HepG2 (cell line): Measurements from ENCODE around the gene SLC13A3. TPM values are rescaled to one million over a fixed set of nuclear protein-coding genes. Genes with fewer than 3 reads are reported as not detected.

ENCODE experiments used
- ATAC-seq: fragments of 200-7000 bp; cut with Tn5 transposase; 3 replicates; pipeline ENCODE4 v1.9.1; 2020; ENCODE audit warnings: mild to moderate bottlenecking, moderate library complexity
- BruUV-seq: library from RNA; stranded (reverse); fragments of 400-500 nt; replicated peaks from 2 replicates; lab custom pipeline; 2021; lab: Mats Ljungman, UMichigan
- CTCF ChIA-PET: fragments of 300-600 bp; formaldehyde crosslinking; extraction: SDS; loops from one replicate; lab custom pipeline; 2021; ENCODE audit warnings: low total read pairs, inconsistent platforms, low intra/inter-chr PET ratio; lab: Yijun Ruan, JAX
- POLR2A ChIA-PET: fragments of 350-600 bp; sonication (Branson Sonifier 250); formaldehyde crosslinking; loops from one replicate; lab custom pipeline; 2020; ENCODE audit warnings: antibody characterized with exemption, inconsistent platforms; lab: Yijun Ruan, JAX
- DNase-seq: peaks from one replicate; pipeline ENCODE4 v3.0.0-alpha.2; 2015; ENCODE audit warnings: low spot score
- FAIRE-seq: peaks from 3 replicates; lab custom pipeline; 2011; peaks lifted over from hg19 to GRCh38; lab: Jason Lieb, UNC
- H2AFZ ChIP-seq: one replicate; pipeline ENCODE4 v1.6.1; 2011; ENCODE audit warnings: low read length, inconsistent platforms
- H3K27ac ChIP-seq: fragments of 300-600 bp; 3 replicates; pipeline ENCODE4 v1.8.0; 2011; ENCODE audit warnings: mixed run types, mild to moderate bottlenecking, mixed read lengths, low read length, inconsistent platforms; ENCODE audit not compliant: insufficient read depth; ENCODE audit errors: extremely low read length
- H3K27me3 ChIP-seq, 2 experiments: fragments of 200-600 bp in 1 of 2; 2 replicates in 1 of 2; 3 replicates in 1 of 2; pipeline versions ENCODE4 v1.6.0 to v1.8.0; 2011; ENCODE audit warnings: low read length in 2 of 2, mild to moderate bottlenecking in 2 of 2, moderate library complexity in 2 of 2, inconsistent platforms in 1 of 2; ENCODE audit not compliant: insufficient read depth in 2 of 2, control insufficient read depth in 1 of 2
- H3K36me3 ChIP-seq, 2 experiments: fragments of 200-600 bp in 1 of 2; replicated peaks in 1 of 2; 2 replicates in 1 of 2; 3 replicates in 1 of 2; pipeline versions ENCODE4 v1.5.1 to v1.8.0; 2011; ENCODE audit warnings: low read length in 2 of 2, inconsistent platforms in 1 of 2; ENCODE audit not compliant: insufficient read depth in 2 of 2, control insufficient read depth in 1 of 2
- H3K4me1 ChIP-seq: 2 replicates; pipeline ENCODE4 v1.5.1; 2012; ENCODE audit warnings: low read length, inconsistent platforms; ENCODE audit not compliant: insufficient read depth
- H3K4me2 ChIP-seq: 2 replicates; pipeline ENCODE4 v1.6.0; 2011; ENCODE audit warnings: low read depth, low read length, inconsistent platforms
- H3K4me3 ChIP-seq, 3 experiments: fragments of 200-600 bp in 1 of 3; sonication (generic), shearing (Covaris generic) in 1 of 3; replicated peaks in 1 of 3; 2 replicates each; pipeline ENCODE4 v1.5.1; 2011 to 2016; ENCODE audit warnings: low read length in 3 of 3, inconsistent platforms in 2 of 3, low read depth in 2 of 3, mild to moderate bottlenecking in 2 of 3, control low read depth in 1 of 3, mixed read lengths in 1 of 3; ENCODE audit not compliant: insufficient read depth in 1 of 3
- H3K79me2 ChIP-seq: one replicate; pipeline ENCODE4 v1.6.1; 2011; ENCODE audit warnings: low read length, inconsistent platforms; ENCODE audit not compliant: insufficient read depth
- H3K9ac ChIP-seq: 2 replicates; pipeline ENCODE4 v1.6.0; 2011; ENCODE audit warnings: mild to moderate bottlenecking, low read depth, low read length, inconsistent platforms; ENCODE audit not compliant: insufficient read depth
- H3K9me3 ChIP-seq: 2 replicates; pipeline ENCODE4 v1.5.1; 2012; ENCODE audit warnings: mild to moderate bottlenecking, low read length
- H4K20me1 ChIP-seq: 2 replicates; pipeline ENCODE4 v1.6.0; 2011; ENCODE audit warnings: inconsistent platforms, mild to moderate bottlenecking, low read length, moderate library complexity; ENCODE audit not compliant: insufficient read depth
- JUND ChIP-seq: sonication (generic); formaldehyde crosslinking; IDR thresholded peaks from 2 replicates; pipeline ENCODE4 v1.8.0; 2022; ENCODE audit warnings: mild to moderate bottlenecking, missing genetic modification reagents
- PLRG1 ChIP-seq: fragments of 450-650 bp; conservative IDR thresholded peaks from 2 replicates; pipeline ENCODE4 v1.6.1; 2016
- POLR2AphosphoS5 ChIP-seq: IDR thresholded peaks from 2 replicates; pipeline ENCODE4 v1.6.1; 2012; ENCODE audit warnings: low read depth, low read length
- SMC3 ChIP-seq: IDR thresholded peaks from 2 replicates; pipeline ENCODE4 v1.6.1; 2011; ENCODE audit warnings: low read length, improper control_type of control experiment
- SP140L ChIP-seq: sonication (generic); formaldehyde crosslinking; IDR thresholded peaks from 2 replicates; pipeline ENCODE4 v1.4.0; 2020; ENCODE audit warnings: missing genetic modification reagents, borderline replicate concordance
- YY1 ChIP-seq: IDR thresholded peaks from 2 replicates; pipeline ENCODE4 v1.6.1; 2011; ENCODE audit warnings: low read length, low read depth, moderate library complexity, mild to moderate bottlenecking; ENCODE audit not compliant: insufficient read depth, insufficient replicate concordance
- ZBTB3 ChIP-seq: sonication (generic); formaldehyde crosslinking; IDR thresholded peaks from 2 replicates; pipeline ENCODE4 v1.4.0; 2020; ENCODE audit warnings: low read depth, mild to moderate bottlenecking, moderate library complexity, missing genetic modification reagents, borderline replicate concordance
- ZBTB38 ChIP-seq: sonication (generic); formaldehyde crosslinking; IDR thresholded peaks from 2 replicates; pipeline ENCODE4 v1.5.1; 2020; ENCODE audit warnings: mild to moderate bottlenecking, missing genetic modification reagents
- ZFP82 ChIP-seq: sonication (generic); formaldehyde crosslinking; IDR thresholded peaks from 2 replicates; pipeline ENCODE4 v1.5.1; 2020; ENCODE audit warnings: mild to moderate bottlenecking, missing genetic modification reagents, borderline replicate concordance
- ZNF589 ChIP-seq: sonication (generic); formaldehyde crosslinking; conservative IDR thresholded peaks from 2 replicates; pipeline ENCODE4 v1.8.0; 2022; ENCODE audit warnings: mild to moderate bottlenecking, moderate library complexity, missing genetic modification reagents
- ZNF598 ChIP-seq: sonication (generic); formaldehyde crosslinking; IDR thresholded peaks from 2 replicates; pipeline ENCODE4 v1.5.1; 2020; ENCODE audit warnings: mild to moderate bottlenecking, missing genetic modification reagents, borderline replicate concordance
- ZNF629 ChIP-seq: sonication (generic); formaldehyde crosslinking; conservative IDR thresholded peaks from 2 replicates; pipeline ENCODE4 v1.5.0; 2020; ENCODE audit warnings: missing genetic modification reagents
- ZNF7 ChIP-seq: IDR thresholded peaks from 2 replicates; pipeline ENCODE4 v1.6.1; 2016; ENCODE audit warnings: missing biosample characterization, missing genetic modification reagents
- WGBS: methylation state at CpG from one replicate; pipeline ENCODE4 v1.1.6; 2017; ENCODE audit warnings: low lambda C conversion rate; 5-methylcytosine and 5-hydroxymethylcytosine counted together
- in situ Hi-C: cut with HindIII; loops from 2 replicates; pipeline ENCODE4 v1.10.0; 2017; ENCODE audit warnings: low pct_unique_long_range_greater_than_20kb; ENCODE audit not compliant: extremely low pct_ligation_motif_present
- intact Hi-C: fragments of 100-400 bp; cut with micrococcal nuclease; formaldehyde crosslinking; loops from one replicate; pipeline ENCODE4 v1.10.0; 2022; ENCODE audit not compliant: unreplicated experiment
- polyA plus RNA-seq, 8 experiments: library from polyadenylated mRNA; depleted of rRNA in 3 of 8; stranded (reverse) in 7 of 8; unstranded in 1 of 8; fragments of >200 nt; fragmentation: Illumina TruSeq in 4 of 8; extraction: Trizol in 4 of 8; gene quantifications; 2 replicates each; pipeline versions ENCODE4 v1.2.1 to v1.2.3, GENCODE V29; 2011 to 2016; ENCODE audit warnings: low read depth in 4 of 8, missing spikeins in 1 of 8, mixed read lengths in 1 of 8; ENCODE audit not compliant: insufficient read depth in 1 of 8
- total RNA-seq, 5 experiments: library from RNA; depleted of rRNA; stranded (reverse); fragments of >200 nt; fragmentation: Illumina TruSeq; extraction: Trizol; gene quantifications; 2 replicates each; pipeline ENCODE4 v1.2.3, GENCODE V29; 2016; ENCODE audit warnings: low read depth in 1 of 5

Gene SLC13A3
- total and polyA plus RNA-seq, 2 of the 13 experiments (the other 11 are each of a cell fraction or from before 2014, with no cell fraction given): 66.5 to 76.0 TPM

DNA sequence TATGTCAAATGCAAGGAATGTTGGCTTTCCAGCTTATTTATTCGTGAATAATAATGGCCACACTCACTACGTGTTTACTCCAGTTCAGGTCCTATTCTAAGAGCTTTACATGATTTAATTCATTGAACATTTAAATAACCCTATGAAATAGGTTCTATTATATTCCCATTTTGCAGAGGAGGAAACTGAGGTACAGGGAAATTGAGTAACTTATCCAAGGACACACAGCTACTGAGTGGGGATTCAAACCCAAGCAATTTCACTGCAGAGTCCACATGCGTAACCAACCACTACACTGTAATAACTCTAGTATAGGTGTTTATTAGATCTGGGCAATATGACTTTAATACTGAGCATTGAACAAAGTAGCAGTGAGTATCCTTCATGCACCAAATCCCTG is 12.3 kb upstream of the SLC13A3 start:
- no peaks in the 10 kb centered on the region for H3K27me3 ChIP-seq
- FAIRE-seq (no peak), ATAC-seq (no peak), DNase-seq (no peak)
- ChIA-PET CTCF (no interaction called here), POLR2A (interaction anchor here (0.9 to 2.2 kb wide), 5 partner anchors 10 to 57 kb away, joined by 3 to 5 read pairs (median 4); partner anchors contain the start of gene SLC13A3)
- TF ChIP-seq PLRG1 (no peak), ZNF589 (no peak), ZNF629 (CRISPR knock-in tag) (peak; percentile 63), ZBTB3 (CRISPR knock-in tag) (no peak)
- intact Hi-C loops (no loop called here), in situ Hi-C loops (no loop called here)
- H3K9ac ChIP-seq: no peak overlapping the region
- H4K20me1 ChIP-seq: no peaks in the 10 kb centered on the region
- no peaks in the 10 kb centered on the region for H3K79me2 ChIP-seq
- no peak overlapping the region for H3K4me2 ChIP-seq
- no TSS peak for BruUV-seq
- WGBS: 99% methylated on average over 3 of the region's 3 CpGs
- H3K9me3 ChIP-seq: peaks cover 9% of the 10 kb centered on the region
- peaks cover 70% of the 10 kb centered on the region for H3K4me1 ChIP-seq
- H2AFZ ChIP-seq: no peak overlapping the region
- no peak overlapping the region for H3K4me3 ChIP-seq
- no peak overlapping the region for H3K27ac ChIP-seq
- no peaks in the 10 kb centered on the region for H3K36me3 ChIP-seq

DNA sequence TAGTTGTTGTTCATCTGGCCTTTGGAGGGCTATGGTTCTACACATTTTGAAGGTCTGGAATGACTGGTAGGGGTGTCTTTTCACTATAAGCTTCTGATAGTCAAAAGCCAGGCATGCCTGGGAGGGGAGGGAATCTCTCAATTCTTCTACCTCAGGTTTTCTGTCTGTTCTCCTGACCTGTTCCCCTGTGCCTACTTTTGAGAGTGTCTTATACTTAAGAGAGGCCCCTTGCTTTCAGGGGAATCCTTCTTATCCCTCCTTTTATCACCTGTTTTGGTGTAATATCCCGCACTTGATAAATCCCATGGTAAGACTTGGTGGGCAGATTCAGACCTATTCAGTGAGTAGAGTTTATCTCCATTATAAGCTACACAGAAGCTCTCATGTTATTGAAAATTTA is 10.4 kb upstream of the SLC13A3 start:
- Histone ChIP-seq H3K36me3 (no peaks in the 10 kb centered on the region), H3K4me2 (no peak overlapping the region), H3K9ac (no peak overlapping the region), H3K27ac (no peak overlapping the region), H3K9me3 (peaks cover 6% of the 10 kb centered on the region), H4K20me1 (no peaks in the 10 kb centered on the region), H3K4me3 (no peak overlapping the region), H3K4me1 (peaks cover 57% of the 10 kb centered on the region), H3K27me3 (no peaks in the 10 kb centered on the region), H3K79me2 (no peaks in the 10 kb centered on the region), H2AFZ (no peak overlapping the region)
- ATAC-seq: no peak
- POLR2A ChIA-PET: interaction anchor here (1.4 to 2.2 kb wide), 3 partner anchors 10 to 12 kb away, joined by 4 to 5 read pairs (median 4); no protein-coding TSS in a partner anchor
- no TSS peak for BruUV-seq
- TF ChIP-seq SMC3 (no peak), ZFP82 (CRISPR knock-in tag) (no peak), POLR2AphosphoS5 (no peak), JUND (CRISPR knock-in tag) (no peak), ZNF598 (CRISPR knock-in tag) (no peak), ZNF7 (CRISPR knock-in tag) (peak; percentile 93), SP140L (CRISPR knock-in tag) (no peak), YY1 (no peak), ZBTB38 (CRISPR knock-in tag) (no peak)
- CTCF ChIA-PET: no interaction called here
- FAIRE-seq: no peak
- DNase-seq: no peak
- in situ Hi-C loops: no loop called here
- intact Hi-C loops: no loop called here
- WGBS: 95% methylated on average over 1 of the region's 1 CpG
